IMR-90 (cell line): ENCODE data around the gene RAP1GAP2.

Source experiments
- BHLHE40 ChIP-seq: fragments of 150-350 bp; IDR thresholded peaks from 2 replicates; pipeline ENCODE4 v1.6.1; 2016; ENCODE audit warnings: mild to moderate bottlenecking, low read depth, low read length
- CEBPB ChIP-seq: IDR thresholded peaks from 2 replicates; pipeline ENCODE4 v1.6.1; 2012; ENCODE audit warnings: low read depth, low read length, improper control_type of control experiment
- CHD1 ChIP-seq: IDR thresholded peaks from 2 replicates; pipeline ENCODE4 v1.6.1; 2012; ENCODE audit warnings: low read depth, low read length, improper control_type of control experiment
- CTCF ChIP-seq: conservative IDR thresholded peaks from 2 replicates; pipeline ENCODE4 v1.5.1; 2012; ENCODE audit warnings: mild to moderate bottlenecking, low read depth, low read length, improper control_type of control experiment
- MAZ ChIP-seq: IDR thresholded peaks from 2 replicates; pipeline ENCODE4 v1.6.1; 2012; ENCODE audit warnings: low read depth, mild to moderate bottlenecking, low read length, improper control_type of control experiment, moderate library complexity, borderline replicate concordance
- MXI1 ChIP-seq: IDR thresholded peaks from 2 replicates; pipeline ENCODE4 v1.6.1; 2012; ENCODE audit warnings: low read depth, mild to moderate bottlenecking, low read length, moderate library complexity, borderline replicate concordance
- POLR2A ChIP-seq: IDR thresholded peaks from 2 replicates; pipeline ENCODE4 v1.6.1; 2012; ENCODE audit warnings: mild to moderate bottlenecking, low read depth, low read length
- RAD21 ChIP-seq: IDR thresholded peaks from 2 replicates; pipeline ENCODE4 v1.6.1; 2012; ENCODE audit warnings: low read length, improper control_type of control experiment
- RFX5 ChIP-seq: IDR thresholded peaks from 2 replicates; pipeline ENCODE4 v1.8.0; 2012; ENCODE audit warnings: low read depth, mild to moderate bottlenecking, low read length, moderate library complexity
- SMC3 ChIP-seq: fragments of 150-350 bp; IDR thresholded peaks from 2 replicates; pipeline ENCODE4 v1.6.1; 2016; ENCODE audit warnings: low read depth, mild to moderate bottlenecking, antibody characterized with exemption, low read length, moderate library complexity

- TF ChIP-seq CTCF (no peak), CEBPB (no peak), POLR2A (no peak), MXI1 (no peak), RAD21 (no peak), SMC3 (no peak), CHD1 (no peak), MAZ (no peak), RFX5 (no peak), BHLHE40 (no peak)
Observed at GRCh38 chr17:2950846-2951245, 154.6 kb downstream of the RAP1GAP2 start.
